Ramos (cell line): ENCODE results near the gene PCDH19.

ENCODE experiments used
- in situ Hi-C: fragments of 300-500 bp; cut with MboI; formaldehyde crosslinking; loops from one replicate; pipeline ENCODE4 v1.14.3; 2022; ENCODE audit warnings: low sequenced_read_pairs; ENCODE audit not compliant: unreplicated experiment

PCDH19 gene

GRCh38 chrX:100405424-100405823 lies 4.6 kb downstream of the PCDH19 start:
- in situ Hi-C loops = no loop called here

DNA sequence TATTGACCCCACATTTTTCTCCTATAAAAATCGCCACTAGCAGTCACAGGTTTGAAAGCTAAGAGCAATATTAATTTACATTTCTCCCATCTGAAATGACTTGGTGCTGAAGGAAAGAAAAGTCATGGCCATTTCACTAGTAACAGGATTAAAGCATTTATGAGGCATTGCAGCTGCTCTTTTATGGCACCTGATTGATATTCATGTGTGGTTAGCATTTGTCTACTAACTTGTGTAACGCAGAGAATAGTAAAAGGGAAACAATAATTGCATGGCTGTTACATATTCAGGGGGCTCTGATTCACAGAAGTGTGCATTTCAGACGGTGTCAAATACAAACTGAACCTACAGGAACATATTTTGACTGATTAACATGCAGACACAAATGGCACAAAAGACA lies 5.2 kb downstream of the PCDH19 start:
- in situ Hi-C loops = no loop called here

DNA sequence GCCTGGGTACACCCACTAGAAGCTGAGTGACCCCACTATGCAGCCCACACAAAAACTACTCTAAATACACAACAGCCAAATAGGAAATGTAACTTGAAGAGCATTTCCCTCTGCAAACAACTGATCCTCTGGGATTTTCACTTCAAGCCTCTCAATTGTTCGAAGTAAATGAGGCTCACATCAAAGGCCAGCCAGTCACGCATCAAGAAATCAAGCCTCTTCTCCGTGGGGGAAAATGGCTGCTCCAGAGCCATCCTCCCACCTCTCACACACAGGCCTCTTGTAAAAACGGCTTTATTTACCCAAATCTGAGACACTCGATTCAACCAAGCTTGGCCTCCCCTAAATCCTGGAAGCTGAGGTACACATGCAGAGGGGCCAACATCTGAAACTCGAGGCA lies 14.3 kb downstream of the PCDH19 start:
- in situ Hi-C loops = no loop called here

- in situ Hi-C loops = no loop called here
Measured at GRCh38 chrX:100381619-100382018, 28.5 kb downstream of the PCDH19 start.

DNA sequence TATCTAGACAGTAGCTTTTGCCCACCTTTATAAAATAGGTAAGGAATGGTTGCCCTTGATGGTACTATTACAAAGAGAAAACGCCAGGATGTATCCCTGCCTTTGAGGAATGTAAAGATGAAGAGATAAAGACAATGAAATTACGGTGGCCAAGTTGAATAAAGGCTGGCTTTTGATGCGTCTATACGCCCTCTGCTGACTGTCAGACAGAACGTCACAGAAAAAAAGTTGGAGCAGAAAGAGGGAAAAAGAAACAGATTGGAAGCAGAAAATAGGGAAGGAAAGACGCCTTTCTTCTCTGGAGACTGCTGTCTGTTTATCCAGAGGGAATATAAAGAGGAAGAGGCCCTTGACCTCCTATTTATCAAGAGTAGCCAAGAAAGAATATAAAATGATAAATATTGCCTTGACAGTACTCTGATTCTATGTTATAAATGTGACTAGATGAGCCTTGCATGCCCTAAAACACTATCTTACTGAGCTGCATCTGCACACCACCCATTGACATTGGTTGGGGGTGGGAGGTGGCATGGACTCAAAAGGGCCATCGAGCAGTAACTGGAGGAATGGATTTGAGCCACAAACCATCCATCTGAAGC lies 30.6 kb downstream of the PCDH19 start:
- in situ Hi-C loops = no loop called here

- in situ Hi-C loops = no loop called here
Measured at GRCh38 chrX:100377826-100378225, 32.2 kb downstream of the PCDH19 start.

DNA sequence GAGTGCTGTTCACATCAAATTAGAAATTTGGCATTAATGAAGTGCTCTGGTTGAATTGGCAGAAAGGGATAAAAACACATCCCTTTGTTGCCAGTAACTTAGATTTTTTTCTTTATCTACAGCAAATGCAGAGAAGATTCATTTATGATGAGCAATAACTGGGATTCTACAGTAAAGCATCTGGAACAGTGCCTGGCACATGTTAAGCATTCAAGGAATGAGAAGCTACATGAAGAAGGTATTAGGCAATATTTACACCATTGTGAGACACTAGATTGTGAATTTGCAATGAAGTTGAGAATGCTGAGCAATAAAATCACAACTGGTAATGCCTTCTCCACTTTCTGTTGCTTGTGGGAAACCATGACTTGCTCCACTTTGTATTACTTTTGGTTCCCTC lies 33.5 kb downstream of the PCDH19 start:
- in situ Hi-C loops = no loop called here

DNA sequence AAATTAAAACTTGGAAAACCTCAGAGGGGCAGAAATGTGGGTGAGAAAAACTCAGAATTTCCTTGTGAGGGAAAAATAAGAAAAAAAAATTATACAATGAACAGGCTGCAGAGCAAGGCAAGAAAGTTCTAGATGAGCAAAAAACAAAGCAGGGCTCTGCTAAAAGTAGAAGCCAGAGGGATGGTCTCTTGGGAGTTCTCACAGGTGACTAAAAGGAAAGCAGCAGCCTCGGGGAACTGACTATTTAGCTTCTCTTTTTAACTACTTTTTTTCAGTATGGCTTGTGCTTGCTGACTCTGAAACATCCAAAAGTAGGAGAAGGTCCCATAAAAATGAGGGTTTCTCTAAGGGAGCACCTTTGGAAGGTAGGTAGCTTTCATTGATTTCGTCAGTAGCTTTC lies 36.4 kb downstream of the PCDH19 start:
- in situ Hi-C loops = no loop called here

DNA sequence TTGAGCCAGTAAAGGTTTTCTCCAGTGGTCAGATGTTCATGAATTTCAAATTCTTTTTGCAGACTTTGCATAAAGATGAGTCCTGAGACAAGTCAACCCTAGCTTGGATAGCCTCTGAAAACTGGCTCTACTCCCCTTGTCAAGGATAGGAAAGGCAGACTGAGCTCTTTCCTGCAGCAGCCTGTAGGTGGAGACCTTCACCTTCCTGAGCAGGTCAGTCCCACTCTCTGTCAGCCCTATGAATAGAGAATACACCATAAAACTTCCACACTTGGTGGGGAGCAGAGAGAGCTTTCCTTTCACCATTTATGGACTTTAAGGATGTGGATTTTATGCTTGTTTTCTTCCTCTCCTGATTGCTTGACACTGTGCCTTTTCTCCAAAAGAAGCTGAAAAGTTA lies 41.9 kb downstream of the PCDH19 start:
- in situ Hi-C loops = no loop called here

GRCh38 chrX:100363896-100364295 lies 46.2 kb downstream of the PCDH19 start:
- in situ Hi-C loops = no loop called here

- in situ Hi-C loops = no loop called here
Measured at GRCh38 chrX:100358766-100359165, 51.3 kb downstream of the PCDH19 start.

DNA sequence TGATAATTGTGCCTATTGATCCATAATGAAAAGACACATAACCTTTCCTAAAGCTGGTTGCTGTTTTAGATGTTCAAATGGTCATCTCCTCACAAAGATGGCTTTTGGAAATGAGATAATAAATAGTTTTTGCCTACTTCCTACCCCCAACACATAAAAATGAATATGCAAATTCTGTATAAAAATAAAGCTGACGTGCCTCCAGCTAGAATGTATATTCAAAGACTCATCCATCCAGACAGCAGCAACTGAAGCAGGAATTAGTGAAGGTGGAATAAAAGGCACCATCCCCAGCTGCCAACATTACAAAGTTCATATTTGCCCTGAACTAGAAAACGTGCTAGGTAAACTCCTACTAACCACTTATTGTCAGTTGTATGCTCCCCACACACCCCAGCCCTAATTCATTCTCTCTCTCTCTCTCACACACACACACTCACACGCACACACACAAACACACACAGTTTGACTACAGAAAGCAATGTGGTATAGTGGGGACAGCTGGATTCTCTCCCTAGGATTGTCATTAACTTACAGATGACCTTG lies 53.6 kb downstream of the PCDH19 start:
- in situ Hi-C loops = no loop called here

- in situ Hi-C loops = no loop called here
Measured at GRCh38 chrX:100355680-100356079, 54.4 kb downstream of the PCDH19 start.

DNA sequence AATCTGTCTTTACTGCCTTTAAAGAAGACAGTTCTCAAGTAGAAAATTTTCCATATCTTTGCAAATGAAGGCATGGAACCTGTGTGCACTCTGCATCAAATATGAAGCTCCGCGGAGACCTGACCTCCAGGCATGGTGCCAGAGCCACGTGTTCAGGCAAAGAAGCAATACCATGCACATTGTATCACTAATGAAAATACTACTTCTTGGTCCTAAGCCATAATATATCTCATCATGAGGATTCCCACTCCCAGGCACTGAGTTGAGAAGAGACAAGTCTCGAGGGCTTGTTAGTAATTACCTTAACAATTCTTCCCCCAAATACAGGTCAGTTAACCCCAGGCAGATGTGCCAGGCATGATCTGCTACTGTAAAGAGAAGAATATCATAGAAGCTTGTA lies 56.7 kb downstream of the PCDH19 start:
- in situ Hi-C loops = no loop called here

DNA sequence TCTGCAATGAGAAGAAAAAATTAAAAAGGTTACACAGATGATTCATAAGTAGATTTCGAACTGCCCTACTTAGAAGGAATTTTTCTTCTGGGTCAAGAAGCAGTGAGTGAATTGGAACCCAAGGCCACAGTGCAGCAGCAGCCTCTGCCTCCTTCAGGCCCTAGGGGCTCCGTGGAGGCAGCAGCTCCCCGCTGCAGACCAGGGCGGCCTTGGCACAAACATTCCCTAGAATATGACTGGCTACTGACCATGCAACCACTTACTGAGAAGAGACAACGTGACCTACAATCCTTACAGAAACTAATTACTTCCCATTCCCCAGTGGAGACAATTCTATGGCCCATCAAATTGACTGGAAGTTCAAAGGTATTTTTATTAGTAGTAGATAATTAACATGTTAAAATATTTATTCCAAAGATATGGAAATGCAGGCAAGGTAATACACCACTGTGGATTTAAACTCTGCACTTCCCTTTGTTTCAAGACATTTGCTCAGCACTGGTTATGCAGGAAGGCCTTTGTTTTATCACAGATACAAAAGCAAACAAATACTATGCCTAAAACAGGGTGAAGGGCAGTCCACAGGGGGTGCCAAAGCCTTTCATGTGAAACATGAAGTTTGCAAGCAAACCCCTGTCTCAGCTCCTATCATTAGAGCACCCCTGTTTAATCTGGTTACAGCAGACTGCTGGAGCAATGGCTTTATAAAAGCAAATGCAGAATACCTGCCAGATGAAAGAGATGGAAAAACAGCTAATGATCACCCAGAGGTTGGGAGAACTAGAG lies 59.2 kb downstream of the PCDH19 start:
- in situ Hi-C loops = no loop called here

- in situ Hi-C loops = no loop called here
Measured at GRCh38 chrX:100349391-100349790, 60.7 kb downstream of the PCDH19 start.

DNA sequence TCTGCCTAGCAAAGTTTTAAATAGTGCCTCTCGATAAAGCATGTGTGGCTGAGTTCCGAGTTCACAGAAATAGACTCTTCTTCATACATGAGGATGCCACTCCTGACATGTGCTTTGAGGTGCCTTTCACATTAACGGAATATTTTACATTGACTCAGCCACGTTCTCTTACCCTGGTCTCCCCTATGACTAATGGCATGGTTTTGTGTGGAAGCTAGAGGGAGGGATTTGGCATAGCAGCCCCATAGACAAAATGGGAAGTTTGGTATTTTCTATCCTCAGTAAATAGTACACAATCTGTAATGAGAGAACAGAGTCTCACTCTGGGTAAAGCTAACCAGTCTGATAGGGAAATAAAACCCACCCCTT lies 68.9 kb downstream of the PCDH19 start:
- in situ Hi-C loops = no loop called here

- in situ Hi-C loops = no loop called here
Measured at GRCh38 chrX:100340491-100341141, 69.5 kb downstream of the PCDH19 start.

DNA sequence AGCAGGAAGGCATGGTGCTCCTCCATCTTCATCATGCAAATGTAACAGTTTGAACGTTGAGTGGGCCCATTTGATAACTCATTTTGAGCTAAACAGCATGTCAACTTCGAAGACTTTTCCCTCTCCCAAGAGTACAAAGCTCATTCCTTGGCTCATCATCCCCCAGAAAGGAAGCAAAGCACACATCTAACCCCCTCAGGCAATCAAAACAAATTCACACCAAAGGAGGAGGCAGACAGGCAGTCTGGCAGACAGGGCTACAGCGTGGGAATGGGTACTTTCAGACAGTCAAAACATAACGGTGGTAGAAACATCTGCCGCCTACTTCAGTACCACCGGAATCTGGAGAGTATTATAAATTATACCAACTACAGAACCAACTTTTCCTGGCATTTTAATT lies 81.7 kb downstream of the PCDH19 start:
- in situ Hi-C loops = no loop called here

DNA sequence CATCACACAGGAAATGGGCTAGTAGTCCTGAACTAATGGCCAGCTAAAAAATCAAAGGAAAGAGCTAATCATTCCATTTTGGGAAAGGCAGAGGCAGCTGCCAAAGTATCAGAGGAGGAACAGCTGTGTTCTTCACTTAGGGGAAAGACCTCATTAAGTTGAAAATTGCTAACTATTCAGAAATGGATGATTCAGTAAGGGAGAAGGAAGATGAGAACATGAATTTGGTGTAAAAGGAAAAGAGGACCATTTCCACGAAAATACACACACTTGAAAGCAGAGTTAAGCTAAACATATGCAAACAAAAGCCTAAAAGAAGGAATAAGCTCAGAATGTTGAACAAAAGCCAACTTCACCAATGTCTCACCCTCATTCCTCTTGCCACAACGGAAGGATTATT lies 90.4 kb downstream of the PCDH19 start:
- in situ Hi-C loops = no loop called here

- in situ Hi-C loops = no loop called here
Measured at GRCh38 chrX:100316987-100317386, 93.1 kb downstream of the PCDH19 start.
